HG03175 (cell line): ENCODE measurements around the gene GABPB2.

Experiments
- ATAC-seq: cut with Tn5 transposase; IDR thresholded peaks from one replicate; pipeline ENCODE4 v1.9.1; 2021; ENCODE audit warnings: mild to moderate bottlenecking, moderate library complexity; ENCODE audit not compliant: unreplicated experiment

Gene GABPB2

GRCh38 chr1:151131701-151132334 lies 61.3 kb downstream of the GABPB2 start:
- ATAC-seq, result no peak

GRCh38 chr1:151132335-151133017 lies 61.9 kb downstream of the GABPB2 start:
- no peak for ATAC-seq

- ATAC-seq, result no peak
Observed at GRCh38 chr1:151133018-151133806, 62.7 kb downstream of the GABPB2 start.

- ATAC-seq, result no peak
Observed at GRCh38 chr1:151134396-151134795, 63.8 kb downstream of the GABPB2 start.

GRCh38 chr1:151134991-151135390 lies 64.4 kb downstream of the GABPB2 start:
- ATAC-seq, result no peak

GRCh38 chr1:151135433-151136385 lies 65.1 kb downstream of the GABPB2 start:
- no peak for ATAC-seq

- ATAC-seq, result no peak
Observed at GRCh38 chr1:151137789-151138188, 67.2 kb downstream of the GABPB2 start.

- no peak for ATAC-seq
Observed at GRCh38 chr1:151142411-151143056, 72.0 kb downstream of the GABPB2 start.

- ATAC-seq, result no peak
Observed at GRCh38 chr1:151143057-151143435, 72.5 kb downstream of the GABPB2 start.

- ATAC-seq, result no peak
Observed at GRCh38 chr1:151143986-151144385, 73.4 kb downstream of the GABPB2 start.

GRCh38 chr1:151144474-151145303 lies 74.1 kb downstream of the GABPB2 start:
- ATAC-seq, result no peak

- no peak for ATAC-seq
Observed at GRCh38 chr1:151145304-151146071, 74.9 kb downstream of the GABPB2 start.

- peak; percentile 7 for ATAC-seq
Observed at GRCh38 chr1:151146072-151146411, 75.5 kb downstream of the GABPB2 start.

GRCh38 chr1:151146412-151147131 lies 76.0 kb downstream of the GABPB2 start, which contains the start of gene SEMA6C:
Gene SEMA6C (minus strand): TSS chr1:151146631. CDS start chr1:151142621, 4,010 bp downstream.
- peak; percentile 93 for ATAC-seq

GRCh38 chr1:151147132-151147503 lies 76.6 kb downstream of the GABPB2 start:
- ATAC-seq, result no peak

- no peak for ATAC-seq
Observed at GRCh38 chr1:151147665-151148064, 77.1 kb downstream of the GABPB2 start.

- peak; percentile 84 for ATAC-seq
Observed at GRCh38 chr1:151156515-151156819, 85.9 kb downstream of the GABPB2 start, which contains the start of gene TNFAIP8L2. Gene TNFAIP8L2 (plus strand): TSS chr1:151156649. CDS start chr1:151158698, 2,049 bp downstream.

GRCh38 chr1:151157067-151157531 lies 86.5 kb downstream of the GABPB2 start:
- ATAC-seq, result no peak
